ENCODE measurements around the gene NT5C1B.
A peak's percentile ranks its signal among the peaks of the same experiment; 100 is the strongest.

The NT5C1B gene

GRCh38 chr2:18520451-18521425 lies 68.6 kb downstream of the NT5C1B start:
- peak; percentile 62 for DNase-seq (ENCODE audit: extremely low read depth, low read depth)
- peak; percentile 91 for TF ChIP-seq CTCF (IDR thresholded peaks at IDR 0.05; ENCODE audit: low read depth, low read length, missing control alignments)
- no peak overlapping the region for H3K4me3 ChIP-seq (replicated peaks; ENCODE audit: low read depth, low read length)

GRCh38 chr2:18519914-18520450 lies 69.4 kb downstream of the NT5C1B start:
- no peak for TF ChIP-seq CTCF (IDR thresholded peaks at IDR 0.05; ENCODE audit: low read depth, low read length, missing control alignments)
- DNase-seq (ENCODE audit: extremely low read depth, low read depth): no peak
- H3K4me3 ChIP-seq (replicated peaks; ENCODE audit: low read depth, low read length): no peak overlapping the region

DNA sequence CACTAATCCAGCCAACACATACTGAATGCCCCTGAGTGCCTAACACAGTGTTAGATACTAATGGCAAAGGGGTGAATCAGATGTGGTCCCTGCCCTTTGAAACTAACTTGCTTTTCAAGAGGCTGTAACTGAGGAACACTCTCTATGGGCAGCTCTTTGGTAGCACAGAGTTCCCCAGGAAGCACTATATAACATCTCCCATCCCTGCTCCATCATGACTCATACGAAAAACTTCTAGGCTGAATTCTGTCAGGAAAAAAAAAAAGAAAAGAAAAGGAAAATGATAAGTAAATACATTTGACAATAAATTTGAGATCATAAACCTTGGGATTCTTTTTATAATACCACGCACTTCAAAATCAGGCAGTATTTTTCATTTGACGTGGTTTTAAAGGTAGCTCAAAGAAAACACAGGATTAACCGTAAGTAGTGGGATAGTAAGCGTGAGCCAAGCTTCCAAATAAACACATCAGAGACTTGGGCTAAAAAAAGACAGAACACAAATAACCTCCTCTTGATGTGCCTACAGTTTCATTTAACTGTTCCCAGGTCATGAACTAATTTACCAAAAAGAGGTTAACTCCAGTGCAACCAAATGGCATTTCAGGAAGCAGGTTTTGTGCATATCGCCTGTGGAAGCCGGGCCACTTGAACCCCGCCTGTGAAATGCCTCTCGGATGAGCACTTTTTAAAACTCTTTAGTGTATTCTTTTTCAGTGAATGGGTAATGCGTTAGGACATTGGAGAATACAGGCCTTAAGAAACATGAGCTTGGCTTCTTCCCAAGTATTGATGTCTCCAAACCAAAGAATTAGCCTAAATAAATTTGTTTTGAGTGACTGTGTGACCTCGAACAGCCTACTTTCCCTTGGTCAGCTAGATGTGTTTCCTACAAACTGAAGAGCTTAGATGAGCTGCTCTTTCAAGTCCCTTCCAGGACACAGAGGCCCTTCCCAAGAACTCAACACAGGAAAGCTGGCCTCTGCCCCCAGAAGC lies 71.0 kb downstream of the NT5C1B start:
- peak; percentile 41 for DNase-seq (ENCODE audit: extremely low read depth, low read depth)
- no peak overlapping the region for H3K4me3 ChIP-seq (replicated peaks; ENCODE audit: low read depth, low read length)
- no peak for TF ChIP-seq CTCF (IDR thresholded peaks at IDR 0.05; ENCODE audit: low read depth, low read length, missing control alignments)

- DNase-seq (ENCODE audit: extremely low read depth, low read depth): no peak
- no peak for TF ChIP-seq CTCF (IDR thresholded peaks at IDR 0.05; ENCODE audit: low read depth, low read length, missing control alignments)
Measured at GRCh38 chr2:18517386-18517785, 72.0 kb downstream of the NT5C1B start.

DNA sequence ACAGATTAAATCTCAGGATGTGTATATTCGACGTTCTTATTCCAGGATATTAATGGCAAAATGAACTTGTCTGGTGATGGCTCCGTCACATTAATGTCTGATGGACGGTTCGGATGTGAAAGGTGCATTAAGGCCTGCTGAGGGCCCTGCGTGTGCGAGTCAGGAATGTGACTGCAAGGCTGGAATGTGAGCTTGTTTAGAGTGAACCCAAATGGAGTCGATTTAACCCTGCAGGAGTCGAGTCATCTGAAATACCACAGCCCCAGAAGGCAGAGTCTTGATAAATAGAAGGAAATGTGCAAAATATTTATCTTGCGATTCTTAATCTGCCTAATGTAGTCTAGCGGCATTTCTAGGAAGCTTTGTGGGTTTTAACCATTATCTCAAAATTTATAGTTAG lies 73.3 kb downstream of the NT5C1B start:
- peak; percentile 78 for DNase-seq (ENCODE audit: extremely low read depth, low read depth)
- H3K4me3 ChIP-seq (replicated peaks; ENCODE audit: low read depth, low read length): no peak overlapping the region
- no peak for TF ChIP-seq CTCF (IDR thresholded peaks at IDR 0.05; ENCODE audit: low read depth, low read length, missing control alignments)

More at GRCh38 chr2:18517386-18517785, 72.0 kb downstream of the NT5C1B start:
- H3K4me3 ChIP-seq (replicated peaks; ENCODE audit: low read depth, low read length): no peak overlapping the region

Data from HFF-Myc (cell line).